Measurements from ENCODE around the gene MDFI.

Gene MDFI

DNA sequence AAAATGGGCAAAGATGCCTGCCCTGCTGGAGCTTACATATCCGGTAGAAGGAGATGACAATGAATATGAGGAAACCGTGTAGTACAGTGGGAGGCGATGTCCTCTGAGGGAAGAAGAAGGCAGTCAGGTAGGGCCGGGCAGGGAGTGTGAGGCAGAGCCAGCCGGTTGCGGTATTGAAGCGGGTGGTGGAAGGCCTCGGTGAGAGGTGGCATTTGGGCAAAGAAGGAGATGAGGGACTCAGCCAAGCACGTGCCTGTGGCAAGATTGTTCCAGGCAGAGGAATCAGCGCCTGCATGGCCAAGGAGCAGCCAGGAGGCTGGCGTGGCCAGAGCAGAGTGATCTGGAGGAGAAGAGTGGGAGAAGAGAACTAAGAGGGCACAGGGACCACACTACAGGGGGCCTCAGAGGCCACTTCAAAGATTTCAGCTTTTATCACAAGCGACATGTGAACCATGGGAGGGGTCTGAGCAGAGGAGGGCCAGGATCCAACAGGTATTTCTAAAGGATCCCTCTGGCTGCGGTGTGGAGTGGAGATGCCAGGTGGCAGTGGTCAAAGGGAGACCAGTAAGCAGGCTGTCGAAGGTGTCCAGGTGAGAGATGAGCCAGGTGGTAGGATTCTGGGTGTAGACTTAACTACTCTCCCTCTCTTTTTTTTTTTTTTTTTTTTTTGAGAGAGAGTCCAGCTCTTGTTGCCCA is 13.8 kb downstream of the MDFI start:
- no peak for DNase-seq

DNA sequence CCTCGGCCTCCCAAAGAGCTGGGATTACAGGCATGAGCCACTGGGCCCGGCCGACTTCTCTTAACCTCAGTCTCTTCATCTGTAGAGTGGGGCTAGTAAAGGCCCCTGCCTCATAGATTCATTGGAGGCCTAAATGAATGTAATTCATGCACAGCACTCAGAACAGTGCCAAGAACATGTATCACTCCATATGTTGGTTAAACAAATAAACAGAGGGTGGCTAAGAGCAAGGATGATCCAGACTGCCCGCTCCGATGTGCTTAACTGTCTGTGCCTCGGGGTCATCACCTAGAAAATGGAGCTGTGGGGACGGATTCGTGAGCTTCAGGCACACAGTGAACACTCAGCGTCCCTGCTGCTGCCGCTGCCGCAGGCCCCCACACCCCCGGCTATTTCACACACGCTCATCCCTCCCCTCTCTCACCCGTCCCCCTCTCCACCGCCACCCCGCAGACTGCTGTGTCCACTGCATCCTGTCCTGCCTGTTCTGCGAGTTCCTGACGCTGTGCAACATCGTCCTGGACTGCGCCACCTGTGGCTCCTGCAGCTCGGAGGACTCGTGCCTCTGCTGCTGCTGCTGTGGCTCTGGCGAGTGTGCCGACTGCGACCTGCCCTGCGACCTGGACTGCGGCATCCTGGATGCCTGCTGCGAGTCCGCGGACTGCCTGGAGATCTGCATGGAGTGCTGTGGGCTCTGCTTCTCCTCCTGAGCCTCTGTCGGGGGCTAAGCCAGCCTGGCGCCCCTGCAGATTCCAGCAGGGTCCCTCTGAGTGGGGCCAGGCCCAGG is 14.8 kb downstream of the MDFI start:
- DNase-seq = no peak

DNA sequence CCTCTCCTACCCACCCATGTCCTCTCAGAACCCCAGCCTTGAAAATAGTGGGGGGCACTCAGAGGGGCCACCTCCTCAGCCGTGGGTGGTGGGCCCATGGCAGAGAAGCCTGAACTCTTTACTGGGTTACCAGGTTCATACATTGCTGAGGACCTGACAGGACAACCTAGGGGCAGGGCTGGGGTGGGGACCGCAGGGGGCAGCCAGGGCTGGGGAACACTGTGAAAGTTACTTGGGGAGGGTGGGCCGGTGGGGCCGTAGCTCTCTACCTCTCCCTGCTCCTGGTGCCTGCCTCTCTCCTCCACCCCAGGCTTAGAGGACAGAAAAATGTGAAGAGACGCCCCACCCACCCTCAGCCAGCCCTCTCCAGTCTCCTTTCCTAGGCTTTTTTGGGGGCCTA is 15.4 kb downstream of the MDFI start:
- DNase-seq = no peak

DNA sequence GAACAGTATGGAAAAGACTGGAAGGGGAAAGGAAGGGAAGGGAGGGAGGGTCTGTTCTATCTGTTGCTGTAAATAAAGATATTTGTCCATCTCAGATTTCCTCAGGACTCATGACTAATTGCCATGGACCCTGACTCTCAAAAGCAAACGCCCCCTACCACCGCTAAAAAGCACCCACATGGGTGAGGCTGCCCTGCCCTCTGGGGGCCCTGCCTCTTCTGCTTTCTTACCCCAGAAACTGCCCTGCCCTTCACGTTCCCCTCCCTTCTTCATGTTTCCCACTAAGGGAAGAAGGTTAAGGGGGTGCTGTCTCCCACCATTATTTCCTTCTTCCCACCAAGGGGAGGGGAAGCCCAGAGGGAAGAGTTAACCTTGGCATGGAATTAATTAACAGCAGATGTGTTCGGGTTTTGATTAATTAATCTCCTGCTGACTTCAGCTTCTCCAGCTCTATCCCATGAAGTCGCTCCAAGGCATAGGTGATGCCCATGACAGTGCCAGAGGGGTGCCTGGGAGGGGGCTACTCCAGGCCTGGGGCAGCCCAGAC is 16.0 kb downstream of the MDFI start:
- no peak for DNase-seq

DNA sequence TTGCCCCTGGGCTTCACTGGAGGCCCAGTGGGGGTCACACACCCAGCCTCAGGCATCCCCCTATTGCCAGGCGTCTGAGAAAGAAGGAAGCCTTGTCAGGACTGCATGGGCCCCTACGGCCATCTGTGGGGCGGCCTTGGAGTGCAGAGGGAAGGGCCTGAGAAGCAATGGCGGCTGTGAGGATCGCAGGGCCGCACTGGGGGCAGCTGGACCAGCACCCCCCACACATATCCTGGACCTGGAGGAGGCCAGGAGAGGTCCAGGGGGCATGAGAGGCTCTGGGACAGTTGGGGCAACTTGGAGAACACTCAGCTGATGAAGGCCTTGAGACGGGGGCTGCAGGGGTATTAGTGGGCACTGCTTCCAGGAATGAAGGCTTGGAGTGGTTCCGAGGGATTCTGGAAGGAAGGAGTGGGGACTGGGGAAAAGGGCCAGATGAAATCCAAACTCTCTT is 16.5 kb downstream of the MDFI start:
- no peak for DNase-seq

DNA sequence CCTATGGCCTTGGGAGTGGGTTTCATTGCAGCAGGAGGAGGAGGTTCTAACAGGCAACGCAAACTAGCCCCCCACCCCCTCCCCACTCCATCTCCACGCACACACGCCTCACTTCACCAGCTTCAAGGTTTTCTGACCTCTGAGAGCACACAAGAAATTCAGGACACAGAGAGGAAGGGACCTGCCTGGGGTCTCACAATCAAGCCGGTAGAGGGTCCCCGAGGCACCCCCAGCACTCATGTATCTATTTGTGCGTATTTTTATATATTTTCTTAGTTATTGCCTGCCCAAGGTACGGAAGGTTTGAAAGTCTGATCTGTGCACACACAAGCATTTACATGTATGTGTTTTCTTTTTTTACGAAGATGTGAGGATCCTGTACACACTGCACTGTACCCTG is 16.9 kb downstream of the MDFI start:
- no peak for DNase-seq

DNA sequence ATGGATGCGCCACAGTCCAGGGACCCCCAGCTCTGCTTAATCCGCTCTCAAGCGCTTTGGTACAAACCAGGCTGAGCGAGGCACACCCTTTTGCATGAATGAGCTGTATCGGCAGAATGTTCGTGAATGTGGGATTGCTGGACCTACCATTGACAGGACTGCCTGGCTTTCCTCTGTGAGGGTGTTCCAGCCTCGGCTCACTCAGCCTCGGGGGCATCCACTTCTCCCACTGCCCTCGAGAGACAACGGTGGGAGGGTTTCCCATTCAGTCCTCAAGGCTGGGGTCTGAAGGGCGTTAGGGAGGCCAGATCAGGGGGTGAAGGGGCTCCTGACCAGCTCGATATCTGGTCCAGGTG is 17.4 kb downstream of the MDFI start:
- DNase-seq = no peak

DNA sequence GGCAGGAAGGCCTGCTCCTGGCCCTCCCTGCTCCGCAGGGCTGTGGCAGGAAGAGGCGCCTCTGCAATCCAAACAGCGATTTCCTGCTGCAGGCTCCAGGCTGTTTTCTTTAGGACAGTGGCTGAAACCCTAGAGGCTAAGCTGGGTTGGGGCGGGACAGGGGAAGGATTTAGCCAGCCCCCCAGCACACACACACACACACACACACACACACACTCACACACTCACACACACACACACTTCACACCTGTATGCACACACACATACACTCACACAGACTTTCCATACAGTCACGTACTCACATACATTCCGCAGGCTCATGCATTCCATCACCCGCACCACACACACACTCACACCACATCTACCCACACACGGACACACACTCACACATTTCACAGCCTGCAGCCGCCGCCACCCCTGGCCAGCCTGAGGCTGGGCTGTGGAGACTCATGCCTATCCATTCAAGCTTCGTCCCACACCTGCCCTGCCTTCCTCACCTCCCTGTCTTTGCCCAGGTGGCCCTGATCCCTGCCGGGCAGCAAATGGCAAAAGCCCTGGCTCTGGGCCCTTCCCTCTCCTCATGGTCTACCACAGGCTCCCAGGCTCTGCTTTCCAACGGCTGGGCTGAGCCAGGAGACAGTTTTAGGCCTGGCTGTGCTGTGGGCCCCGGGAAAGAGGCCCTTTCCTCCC is 17.9 kb downstream of the MDFI start:
- DNase-seq = no peak

DNA sequence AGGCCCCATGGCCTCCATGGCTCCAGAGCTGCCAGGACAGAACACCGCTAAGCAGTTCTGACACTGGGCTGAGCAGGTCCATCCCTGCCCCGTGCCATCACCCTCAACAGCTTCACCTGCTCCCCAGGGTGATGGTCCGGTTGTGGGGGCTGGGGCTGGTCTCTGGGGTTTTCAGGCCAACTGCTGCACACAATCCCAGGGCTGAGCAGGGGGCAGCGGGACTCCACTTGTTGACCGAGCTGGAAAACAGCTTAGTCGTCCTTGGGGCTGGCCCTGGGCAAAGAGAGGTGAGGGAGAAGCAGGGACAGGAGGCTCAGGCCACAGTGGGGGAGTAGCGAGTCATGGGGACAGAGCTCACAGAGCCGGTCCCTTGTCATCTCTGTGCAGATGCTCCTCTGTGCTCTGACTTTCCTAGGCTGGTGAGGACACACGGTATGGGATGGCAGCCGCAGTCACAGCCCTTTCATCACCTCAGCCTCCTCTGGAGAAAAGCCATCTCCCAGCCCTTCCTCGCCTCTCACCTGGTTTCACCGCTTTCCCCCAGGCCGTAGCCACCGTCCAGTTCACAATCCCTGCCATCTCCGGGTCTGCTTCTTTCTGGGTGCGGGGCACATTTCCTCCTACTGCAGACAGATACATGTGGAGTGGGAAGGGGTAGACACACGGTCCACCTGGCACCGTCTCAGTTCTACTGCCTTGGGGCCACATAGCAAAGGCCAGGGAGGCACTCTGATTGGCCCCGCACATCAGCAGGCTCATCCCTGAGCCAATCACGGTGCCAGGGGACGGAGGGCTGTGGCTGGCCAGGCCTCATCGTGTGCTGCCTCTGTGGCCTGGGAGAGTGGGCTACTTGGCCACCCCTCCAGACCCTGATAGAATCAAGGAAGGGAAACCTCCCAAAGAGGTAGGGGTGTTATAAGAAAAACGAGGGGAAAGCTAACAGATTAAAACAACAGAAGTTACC is 19.1 kb downstream of the MDFI start:
- no peak for DNase-seq

DNA sequence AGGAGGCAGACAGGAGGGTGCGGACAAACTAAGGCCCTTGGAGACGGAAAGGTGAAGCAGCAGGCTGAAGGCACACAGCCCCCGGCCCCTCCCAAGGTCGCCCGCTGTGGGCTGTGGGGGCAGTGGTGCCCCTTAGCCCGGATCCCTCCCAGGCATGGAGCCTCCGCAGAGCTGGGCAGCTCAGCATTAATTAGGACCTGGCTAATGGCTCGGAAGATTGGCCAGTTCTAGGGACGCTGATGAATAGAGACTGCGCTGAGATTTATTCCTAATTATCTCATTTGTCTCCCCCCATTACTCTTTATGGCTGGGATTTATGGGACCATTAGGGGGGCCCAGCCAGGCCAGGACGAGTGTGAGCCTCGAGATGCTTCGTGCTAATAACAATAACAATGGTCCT is 20.4 kb downstream of the MDFI start:
- no peak for DNase-seq

DNA sequence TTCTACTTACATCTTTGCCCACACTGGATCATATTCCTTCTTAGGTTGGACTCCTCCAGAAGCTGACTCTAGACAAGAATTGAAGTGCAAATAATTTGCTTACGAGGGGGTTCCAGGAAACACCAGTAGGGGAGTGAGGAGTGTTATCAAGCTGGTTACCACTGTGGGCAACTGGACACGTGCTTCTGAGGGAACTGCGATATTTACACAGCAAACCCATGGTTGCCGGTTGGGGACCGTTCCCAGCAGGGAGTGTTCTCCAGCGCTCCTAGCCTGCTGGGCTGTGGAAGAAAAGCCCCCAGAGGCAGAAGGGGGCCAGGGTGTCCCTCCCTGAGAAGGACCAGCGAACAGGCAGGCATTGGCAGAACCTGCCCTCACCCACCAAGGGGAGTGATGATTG is 21.7 kb downstream of the MDFI start:
- no peak for DNase-seq

DNA sequence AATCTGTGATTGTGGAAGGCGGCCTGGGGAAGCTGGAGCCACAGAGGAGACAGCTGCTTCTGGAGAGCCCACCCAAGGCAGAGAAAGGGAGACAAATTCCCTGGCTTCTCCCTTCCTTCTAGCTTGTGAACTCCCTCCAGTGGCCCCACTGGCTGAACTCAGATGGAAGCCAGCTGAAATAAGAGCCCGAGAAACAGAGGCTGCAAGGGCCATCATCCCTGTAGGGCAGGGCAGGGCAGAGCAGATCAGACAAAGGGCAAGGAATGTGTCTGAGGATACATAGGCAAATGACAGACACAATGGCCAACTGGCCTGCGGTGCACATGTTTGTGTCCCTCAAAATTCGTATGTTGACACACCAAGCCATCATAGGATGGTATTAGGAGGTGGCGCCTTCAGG is 25.3 kb downstream of the MDFI start:
- DNase-seq = no peak

DNA sequence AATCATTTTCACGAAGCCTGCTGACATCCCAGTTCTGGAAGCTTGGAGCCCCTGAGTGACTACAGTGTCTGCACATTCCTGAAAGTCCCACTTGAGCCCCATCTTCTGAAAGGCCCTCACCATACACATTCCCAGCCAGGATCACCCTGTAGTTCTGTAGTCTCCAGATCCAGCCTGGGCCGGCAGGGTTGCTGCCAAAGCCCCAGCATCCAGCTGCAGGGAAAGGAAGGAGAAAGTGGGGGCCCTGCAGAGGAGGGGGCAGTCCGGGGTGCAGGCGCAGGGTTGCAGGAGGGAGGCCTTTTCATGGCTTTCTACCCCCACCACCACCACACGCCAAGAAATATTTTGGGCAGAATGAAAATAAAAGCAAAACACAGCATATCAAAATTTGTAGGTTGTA is 26.0 kb downstream of the MDFI start:
- DNase-seq = no peak

DNA sequence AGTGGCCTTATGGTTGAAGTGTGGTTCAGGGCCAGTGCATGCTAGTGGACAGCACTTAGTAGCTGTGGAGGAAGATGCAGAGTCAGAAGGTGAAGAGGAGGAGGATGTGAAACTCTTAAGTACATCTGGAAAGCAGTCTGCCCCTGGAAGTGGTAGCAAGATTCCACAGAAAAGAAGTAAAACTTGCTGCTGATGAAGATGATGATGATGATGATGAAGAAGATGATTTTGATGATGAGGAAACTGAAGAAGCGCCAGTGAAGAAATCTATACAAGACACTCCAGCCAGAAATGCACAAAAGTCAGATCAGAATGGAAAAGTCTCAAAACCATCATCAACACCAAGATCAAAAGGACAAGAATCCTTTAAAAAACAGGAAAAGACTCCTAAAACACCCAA is 28.9 kb downstream of the MDFI start:
- no peak for DNase-seq

DNA sequence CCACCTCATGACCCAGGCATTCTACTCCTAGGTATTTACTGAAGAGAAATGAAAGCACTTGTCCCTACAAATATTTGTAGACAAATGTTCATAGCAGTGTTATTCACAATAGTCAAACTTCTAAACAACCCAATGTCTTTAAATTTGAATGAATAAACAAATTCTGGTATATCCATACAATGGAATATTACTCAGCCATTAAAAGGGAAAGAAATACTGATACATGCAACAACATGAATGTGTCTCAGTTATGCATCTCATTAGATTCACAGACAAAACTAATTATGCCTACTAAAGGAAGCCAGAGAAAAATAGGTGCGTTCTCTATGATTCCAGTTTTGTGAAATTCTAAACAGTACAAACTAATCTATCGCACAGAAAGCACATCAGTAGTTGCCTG is 30.7 kb downstream of the MDFI start:
- DNase-seq = no peak

DNA sequence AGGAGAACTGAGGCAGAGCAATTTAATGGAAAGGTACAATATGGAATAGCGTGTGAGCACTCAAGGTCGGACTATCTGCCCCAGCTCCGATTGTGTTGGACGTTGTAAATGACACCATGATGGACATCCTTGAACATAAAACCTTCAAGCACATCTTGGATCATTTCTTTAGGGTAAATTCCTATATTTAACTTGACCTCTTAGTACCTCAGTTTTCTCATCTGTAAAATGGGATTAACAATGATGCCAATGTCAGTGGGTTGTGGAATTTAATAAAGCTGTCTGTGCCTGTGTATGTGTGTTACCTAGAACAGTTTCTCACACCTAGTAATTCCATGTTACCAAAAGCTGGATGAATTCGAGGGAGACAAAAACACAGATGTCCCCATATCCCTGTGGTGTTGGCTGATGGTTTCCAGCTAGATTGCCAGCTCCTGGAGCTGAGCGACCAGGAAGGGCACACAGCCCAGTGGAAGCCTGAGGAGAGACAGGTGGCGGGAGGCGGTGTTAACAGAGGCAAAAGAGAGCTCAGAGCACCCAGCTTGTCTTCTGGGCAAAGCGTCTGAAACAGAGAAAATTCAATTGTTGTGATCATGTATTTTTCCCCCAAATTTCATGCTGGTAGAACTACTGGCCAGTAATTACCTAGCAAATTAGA is 32.6 kb downstream of the MDFI start:
- no peak for DNase-seq

DNA sequence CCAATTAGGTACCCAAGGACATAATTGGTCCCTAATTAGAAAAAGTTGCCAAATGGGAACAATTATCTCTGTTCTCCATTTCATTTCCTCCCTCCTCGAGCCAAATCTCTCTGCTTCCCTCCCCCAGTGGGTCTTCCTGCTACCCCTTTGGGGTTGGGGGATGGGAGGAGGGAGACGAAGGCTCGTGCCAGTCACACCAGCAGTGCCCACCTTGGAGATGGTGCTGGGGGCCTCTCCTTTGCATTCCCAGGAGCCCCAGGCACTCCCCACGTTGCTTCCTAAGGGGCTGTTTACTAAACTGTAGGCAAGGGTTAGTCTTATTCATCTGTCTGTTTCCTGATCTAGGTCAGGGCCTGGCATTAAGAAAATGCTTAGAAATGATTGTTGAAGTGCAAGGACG is 33.1 kb downstream of the MDFI start:
- DNase-seq = no peak

DNA sequence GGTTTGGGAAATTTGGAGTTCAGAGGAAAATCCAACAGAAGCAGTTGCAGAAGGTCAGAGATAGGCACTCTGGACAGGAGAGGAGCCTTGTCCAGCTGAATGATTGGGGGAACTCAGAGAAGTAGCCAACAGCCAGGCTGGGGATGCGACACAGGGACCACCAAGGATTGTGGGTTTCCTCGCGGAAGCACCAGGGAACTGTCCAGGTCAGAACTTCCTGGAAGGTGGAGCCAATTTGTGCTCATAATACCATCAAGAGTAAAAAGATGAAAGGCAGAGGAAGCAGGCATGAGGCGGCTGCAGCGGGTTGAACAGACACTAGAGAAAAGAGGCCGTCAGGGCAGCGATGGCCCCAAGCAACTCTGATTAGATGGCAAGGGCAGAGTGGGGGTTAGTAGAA is 33.7 kb downstream of the MDFI start:
- no peak for DNase-seq

DNA sequence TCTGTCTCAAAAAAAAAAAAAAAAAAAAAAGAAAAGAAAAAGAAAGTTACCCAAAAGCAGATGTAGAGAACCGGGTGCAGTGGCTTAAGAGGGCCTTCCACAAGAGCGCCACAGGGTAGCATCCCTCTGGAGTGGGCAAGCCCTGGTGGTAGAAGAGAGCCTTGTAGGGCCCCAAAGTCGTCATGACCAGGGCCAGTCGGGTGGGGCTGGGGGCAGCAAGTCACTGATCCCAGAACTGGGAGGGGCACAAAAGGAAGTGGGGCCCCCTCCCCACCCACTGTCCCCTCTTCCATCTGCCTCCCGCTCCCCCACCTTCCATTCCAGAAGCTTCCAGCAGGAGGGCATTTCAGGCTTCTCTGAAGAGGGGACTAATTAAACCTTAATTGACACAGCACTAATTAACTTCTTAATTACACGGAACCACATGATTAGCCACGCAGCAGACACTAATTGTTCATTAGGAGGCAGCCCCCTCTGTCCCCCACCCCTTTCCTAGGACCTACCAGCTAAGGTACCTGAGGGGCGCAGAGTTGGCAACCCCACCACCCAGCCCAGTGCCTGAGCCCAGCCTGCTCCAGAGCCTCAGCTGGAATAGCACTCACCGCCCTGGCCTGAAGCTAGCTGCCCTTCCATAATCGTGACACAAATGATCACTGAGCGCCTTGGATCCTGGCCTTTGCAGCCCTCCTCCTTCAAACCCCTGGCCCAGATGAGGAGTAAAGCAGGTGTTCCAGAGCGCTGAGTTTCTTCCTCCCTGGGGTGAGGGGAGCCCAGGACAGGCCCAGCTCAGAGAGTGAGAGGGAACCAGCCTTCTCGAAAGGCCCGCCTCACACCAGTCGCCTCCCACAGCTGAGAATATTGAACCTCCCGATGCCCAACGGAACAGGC is 34.8 kb downstream of the MDFI start:
- DNase-seq = no peak

DNA sequence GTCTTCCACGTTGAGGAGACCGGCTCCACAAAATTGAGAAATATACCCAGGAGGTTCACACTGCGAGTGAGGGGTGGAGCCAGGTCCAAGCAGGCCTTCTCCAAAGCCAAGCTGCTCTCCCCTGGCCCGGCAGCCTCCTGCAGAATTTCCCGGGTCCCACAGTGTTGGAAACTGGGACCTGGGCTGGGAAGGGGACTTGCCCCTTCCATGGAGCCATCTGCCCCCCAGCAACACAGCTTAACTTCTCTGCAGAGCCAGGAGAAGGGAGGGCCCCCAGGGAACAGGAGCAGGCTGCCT is 35.4 kb downstream of the MDFI start:
- no peak for DNase-seq
